ENCODE data around the gene POLR2C.

POLR2C gene

GRCh38 chr16:57422026-57422944, 40.2 kb upstream of the POLR2C start:
- Histone ChIP-seq H3K4me3 (ENCODE audit: low read depth, low read length) (no peak overlapping the region), H3K27ac (no peak overlapping the region), H3K27me3 (replicated peaks) (no peaks in the 10 kb centered on the region), H3K36me3 (replicated peaks) (peaks cover 3% of the 10 kb centered on the region)
- peak; percentile 94 for TF ChIP-seq CTCF (IDR thresholded peaks at IDR 0.05; ENCODE audit: low read depth, low read length, missing control alignments)
- in situ Hi-C loops (cut with HindIII; ENCODE audit: low pct_ligation_motif_present, low sequenced_read_pairs) = no loop called here
- peak; percentile 62 for DNase-seq

- no peak overlapping the region for H3K4me3 ChIP-seq (ENCODE audit: low read depth, low read length)
- no peak for TF ChIP-seq CTCF (IDR thresholded peaks at IDR 0.05; ENCODE audit: low read depth, low read length, missing control alignments)
- DNase-seq = no peak
- H3K27me3 ChIP-seq (replicated peaks) = no peaks in the 10 kb centered on the region
- H3K27ac ChIP-seq = no peak overlapping the region
- in situ Hi-C loops (cut with HindIII; ENCODE audit: low pct_ligation_motif_present, low sequenced_read_pairs) = no loop called here
- peaks cover 6% of the 10 kb centered on the region for H3K36me3 ChIP-seq (replicated peaks)
Measured at GRCh38 chr16:57423152-57423551, 39.3 kb upstream of the POLR2C start.

GRCh38 chr16:57424583-57424982, 37.9 kb upstream of the POLR2C start:
- Histone ChIP-seq H3K36me3 (replicated peaks) (peaks cover 16% of the 10 kb centered on the region), H3K4me3 (ENCODE audit: low read depth, low read length) (no peak overlapping the region), H3K27ac (no peak overlapping the region), H3K27me3 (replicated peaks) (no peaks in the 10 kb centered on the region)
- DNase-seq = no peak
- in situ Hi-C loops (cut with HindIII; ENCODE audit: low pct_ligation_motif_present, low sequenced_read_pairs) = no loop called here
- TF ChIP-seq CTCF (IDR thresholded peaks at IDR 0.05; ENCODE audit: low read depth, low read length, missing control alignments) = no peak

- Histone ChIP-seq H3K27me3 (replicated peaks) (no peaks in the 10 kb centered on the region), H3K36me3 (replicated peaks) (peaks cover 34% of the 10 kb centered on the region), H3K27ac (no peak overlapping the region), H3K4me3 (ENCODE audit: low read depth, low read length) (no peak overlapping the region)
- DNase-seq = no peak
- TF ChIP-seq CTCF (IDR thresholded peaks at IDR 0.05; ENCODE audit: low read depth, low read length, missing control alignments) = no peak
- in situ Hi-C loops (cut with HindIII; ENCODE audit: low pct_ligation_motif_present, low sequenced_read_pairs) = no loop called here
Measured at GRCh38 chr16:57426356-57426755, 36.1 kb upstream of the POLR2C start.

- in situ Hi-C loops (cut with HindIII; ENCODE audit: low pct_ligation_motif_present, low sequenced_read_pairs) = no loop called here
- Histone ChIP-seq H3K36me3 (replicated peaks) (peaks cover 40% of the 10 kb centered on the region), H3K27ac (no peak overlapping the region), H3K27me3 (replicated peaks) (no peaks in the 10 kb centered on the region), H3K4me3 (ENCODE audit: low read depth, low read length) (no peak overlapping the region)
- no peak for DNase-seq
- TF ChIP-seq CTCF (IDR thresholded peaks at IDR 0.05; ENCODE audit: low read depth, low read length, missing control alignments) = no peak
Measured at GRCh38 chr16:57427307-57427706, 35.2 kb upstream of the POLR2C start.
